GM18861 (cell line): ENCODE results near the gene PLCD1.
"Not testable (repeated sequence)": the region's sequence is repeated elsewhere in the genome, so short reads cannot be mapped to it uniquely, and the experiment has no call there.

Experiments used
- ATAC-seq: cut with Tn5 transposase; IDR thresholded peaks from one replicate; pipeline ENCODE4 v1.9.1; 2021; ENCODE audit not compliant: unreplicated experiment

PLCD1 gene

DNA sequence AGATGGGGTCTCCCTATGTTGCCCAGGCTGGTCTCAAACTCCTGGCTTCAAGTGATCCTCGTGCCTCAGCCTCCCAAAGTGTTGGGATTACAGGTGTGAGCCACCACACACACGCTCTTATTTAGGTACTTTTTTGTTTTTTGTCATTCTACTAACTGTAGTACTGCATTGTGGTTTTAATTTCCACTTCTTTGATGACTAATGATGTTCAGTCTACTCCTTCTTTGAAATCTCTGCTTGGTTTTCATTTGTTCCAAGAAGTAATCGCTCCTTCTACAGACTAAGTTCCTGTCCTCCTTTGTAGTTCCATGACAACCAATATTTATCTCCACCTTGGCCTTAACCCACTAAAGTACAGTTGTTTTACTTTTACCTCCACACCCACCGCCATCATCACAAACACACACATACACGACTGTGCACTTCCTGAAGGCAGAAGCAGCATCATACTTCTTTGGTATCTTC, 9.0 kb upstream of the PLCD1 start:
- ATAC-seq, result no peak

DNA sequence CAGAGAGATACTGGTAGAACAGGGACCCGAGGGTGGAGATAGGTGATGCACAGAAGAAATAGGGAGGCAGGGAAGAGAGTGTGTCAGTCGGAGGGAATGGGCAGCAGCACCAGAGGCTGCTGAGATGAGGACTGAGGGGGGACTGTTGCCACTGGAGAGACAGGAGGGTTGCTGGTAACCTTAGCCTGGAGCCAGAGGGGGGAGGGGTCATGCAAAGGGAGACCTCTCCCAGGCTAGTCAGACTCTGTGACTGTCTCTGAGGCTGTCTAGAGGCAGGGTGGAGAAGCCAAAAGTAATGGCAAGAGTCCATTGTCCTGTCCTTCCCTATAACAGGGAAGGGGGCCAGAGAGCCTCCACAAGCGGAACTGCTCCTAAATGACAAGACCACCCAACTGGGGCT, 7.5 kb upstream of the PLCD1 start:
- no peak for ATAC-seq

DNA sequence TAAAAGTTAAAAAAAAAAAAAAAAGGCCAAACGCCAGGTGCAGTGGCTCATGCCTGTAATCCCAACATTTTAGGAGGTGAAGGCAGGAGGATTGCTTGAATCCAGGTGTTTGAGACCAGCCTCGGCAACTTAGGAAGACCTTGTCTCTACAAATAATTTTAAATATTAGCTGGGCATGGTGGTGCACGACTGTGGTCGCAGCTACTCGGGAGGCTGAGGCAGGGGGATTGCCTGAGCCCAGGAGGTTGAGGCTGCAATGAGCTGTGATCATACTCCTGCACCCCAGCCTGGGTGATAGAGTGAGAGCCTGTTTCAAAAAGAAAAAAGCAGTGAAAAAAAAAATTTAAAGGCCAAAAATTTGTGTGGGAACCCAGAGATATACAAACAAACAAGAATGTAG, 6.8 kb upstream of the PLCD1 start:
- no peak for ATAC-seq

DNA sequence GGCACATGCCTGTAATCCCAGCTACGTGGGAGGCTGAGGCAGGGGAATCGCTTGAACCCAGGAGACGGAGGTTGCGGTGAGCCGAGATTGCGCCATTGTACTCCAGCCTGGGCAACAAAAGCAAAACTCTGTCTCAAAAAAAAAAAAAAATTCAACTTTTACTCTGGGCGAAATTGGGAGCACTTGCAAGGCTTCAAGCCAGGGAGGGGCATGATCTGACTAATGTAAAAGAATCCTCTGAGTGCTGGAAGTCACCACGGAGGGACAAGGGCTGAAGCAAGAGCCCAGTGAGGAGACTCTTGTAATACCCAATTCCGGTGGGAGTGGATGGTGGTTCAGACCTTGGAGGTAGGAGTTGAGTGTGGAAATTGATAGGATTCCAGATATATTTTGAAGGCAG, 4.9 kb upstream of the PLCD1 start:
- not testable (repeated sequence) for ATAC-seq

DNA sequence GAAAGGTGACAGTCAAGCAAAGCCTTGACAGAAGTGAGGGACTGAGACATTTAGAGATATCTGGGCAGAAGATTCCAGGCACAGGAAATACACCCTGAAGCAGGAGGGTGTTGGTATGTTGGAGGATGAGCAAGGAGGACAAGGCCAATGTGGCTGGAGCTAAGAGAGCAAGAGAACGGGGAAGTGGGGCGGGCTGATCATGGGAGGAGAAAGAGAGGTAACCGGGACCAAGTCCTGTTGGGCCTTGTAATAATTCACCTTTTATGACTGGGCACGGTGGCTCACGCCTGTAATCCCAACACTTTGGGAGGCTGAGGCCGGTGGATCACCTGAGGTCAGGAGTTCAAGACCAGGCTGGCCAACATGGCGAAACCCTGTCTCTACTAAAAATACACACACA, 4.1 kb upstream of the PLCD1 start:
- ATAC-seq, result not testable (repeated sequence)

DNA sequence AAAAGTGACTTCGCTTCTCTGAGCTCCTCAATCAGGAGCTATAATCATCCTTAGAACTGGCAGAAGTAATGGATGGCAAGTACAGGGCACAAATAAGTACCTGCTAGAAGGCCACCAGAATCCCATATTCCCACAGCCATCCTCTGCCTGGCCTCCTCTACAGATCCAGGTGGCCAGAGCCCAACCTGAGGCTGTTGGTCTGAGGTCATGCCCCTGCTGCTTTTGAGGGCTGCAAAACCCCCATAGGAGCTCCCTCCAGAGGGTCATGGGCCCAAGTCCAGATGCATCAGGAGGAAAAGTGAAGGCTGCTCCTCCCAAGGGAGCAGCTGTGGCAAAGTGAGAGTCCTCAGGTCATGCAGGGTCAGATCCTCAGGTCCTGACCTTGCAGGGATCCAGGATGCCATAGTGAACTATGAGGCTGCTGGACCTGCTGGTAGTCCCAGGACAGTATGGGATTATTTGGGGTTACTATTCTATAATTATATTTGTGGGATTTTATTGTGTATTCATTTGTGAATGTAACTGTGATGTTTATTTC, 3.0 kb upstream of the PLCD1 start:
- no peak for ATAC-seq

DNA sequence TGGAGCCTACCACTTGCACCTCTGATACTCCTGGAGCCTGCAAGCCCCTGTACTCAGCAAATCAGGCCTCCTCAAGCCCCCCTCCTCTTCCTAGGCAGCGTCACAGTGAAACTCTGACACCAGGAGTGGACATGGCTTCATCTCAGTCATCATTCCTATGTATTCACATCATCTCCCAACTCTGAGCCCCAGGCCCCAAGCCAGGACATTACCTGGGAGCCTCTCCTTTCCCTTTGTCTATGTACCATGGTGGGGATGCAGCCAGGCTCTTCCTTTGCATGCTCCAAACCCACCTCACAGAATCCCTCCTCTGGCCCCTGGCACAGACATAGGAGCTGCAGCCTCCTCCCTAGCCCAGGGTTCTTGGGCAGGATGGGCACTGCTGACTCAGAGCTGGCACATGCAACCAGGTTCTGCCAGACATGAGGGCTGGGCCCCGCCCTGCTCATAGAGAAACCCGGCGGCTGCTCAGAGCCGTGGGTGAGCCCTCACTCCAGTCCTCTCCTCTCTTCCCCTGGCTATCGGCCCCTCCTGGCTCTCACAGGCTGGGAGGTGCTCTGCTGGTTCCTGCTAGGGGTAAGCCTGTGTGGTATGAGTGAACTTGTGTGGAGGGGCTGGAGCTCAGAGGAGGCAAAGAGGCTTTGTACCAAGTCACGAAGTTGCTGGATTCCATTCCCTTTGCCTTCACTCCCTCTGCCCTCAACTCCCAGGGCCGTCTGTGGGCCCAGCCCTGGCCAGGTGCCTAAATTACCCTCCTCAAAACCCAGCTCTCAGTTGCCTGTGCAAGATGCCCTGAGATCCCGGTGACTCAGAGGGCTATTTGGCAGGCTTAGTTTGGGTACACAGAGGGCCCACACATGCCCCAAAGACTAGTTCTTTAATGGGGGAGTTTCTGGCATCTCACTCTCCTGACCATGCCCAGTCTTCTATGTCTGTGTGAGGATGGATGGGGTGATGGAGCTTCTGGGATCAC, 1.9 kb upstream of the PLCD1 start:
- no peak for ATAC-seq

DNA sequence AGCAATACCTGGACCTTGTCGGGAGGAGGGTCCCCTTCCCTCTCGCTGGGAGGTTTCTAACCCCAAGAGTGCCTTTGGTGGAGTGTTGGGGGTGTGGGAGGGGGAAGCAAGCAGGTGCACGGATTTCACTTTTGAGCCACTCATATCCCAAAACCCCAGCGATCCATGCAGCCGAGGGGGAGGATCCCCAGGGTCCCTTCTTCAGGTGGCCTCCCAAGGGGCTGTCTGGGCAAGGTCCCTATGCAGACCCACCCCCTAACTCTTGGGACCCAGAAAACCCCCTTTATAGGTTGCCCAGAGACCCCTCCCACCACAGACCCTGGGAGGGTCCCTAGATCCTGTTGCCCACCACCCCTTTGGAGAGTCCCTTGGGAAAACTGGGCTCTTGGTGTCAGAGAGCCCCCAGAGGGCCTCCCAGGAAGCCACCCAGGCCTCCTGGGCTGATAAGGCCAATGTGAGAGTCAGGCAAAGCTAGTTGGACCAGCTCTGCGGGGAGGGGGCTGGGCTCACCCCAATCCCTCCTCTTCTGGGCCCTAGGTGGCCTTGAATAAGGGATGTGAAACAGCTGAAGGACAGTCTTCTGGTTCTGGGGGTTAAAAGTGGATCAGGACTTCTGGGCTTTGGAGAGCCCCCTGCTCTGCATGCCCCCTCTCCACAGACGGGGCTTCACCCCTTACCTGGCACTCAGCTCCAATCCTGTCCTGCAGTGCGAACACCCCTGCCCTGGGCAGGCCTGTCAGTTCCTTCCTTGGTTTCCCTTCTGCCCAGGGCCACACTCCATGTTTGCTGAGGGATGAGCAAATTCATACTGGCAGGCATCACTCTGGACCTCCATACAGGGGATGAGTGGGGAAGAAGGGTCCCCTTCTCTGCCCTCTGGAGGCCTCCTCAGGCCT, 932 bp upstream of the PLCD1 start:
- no peak for ATAC-seq

DNA sequence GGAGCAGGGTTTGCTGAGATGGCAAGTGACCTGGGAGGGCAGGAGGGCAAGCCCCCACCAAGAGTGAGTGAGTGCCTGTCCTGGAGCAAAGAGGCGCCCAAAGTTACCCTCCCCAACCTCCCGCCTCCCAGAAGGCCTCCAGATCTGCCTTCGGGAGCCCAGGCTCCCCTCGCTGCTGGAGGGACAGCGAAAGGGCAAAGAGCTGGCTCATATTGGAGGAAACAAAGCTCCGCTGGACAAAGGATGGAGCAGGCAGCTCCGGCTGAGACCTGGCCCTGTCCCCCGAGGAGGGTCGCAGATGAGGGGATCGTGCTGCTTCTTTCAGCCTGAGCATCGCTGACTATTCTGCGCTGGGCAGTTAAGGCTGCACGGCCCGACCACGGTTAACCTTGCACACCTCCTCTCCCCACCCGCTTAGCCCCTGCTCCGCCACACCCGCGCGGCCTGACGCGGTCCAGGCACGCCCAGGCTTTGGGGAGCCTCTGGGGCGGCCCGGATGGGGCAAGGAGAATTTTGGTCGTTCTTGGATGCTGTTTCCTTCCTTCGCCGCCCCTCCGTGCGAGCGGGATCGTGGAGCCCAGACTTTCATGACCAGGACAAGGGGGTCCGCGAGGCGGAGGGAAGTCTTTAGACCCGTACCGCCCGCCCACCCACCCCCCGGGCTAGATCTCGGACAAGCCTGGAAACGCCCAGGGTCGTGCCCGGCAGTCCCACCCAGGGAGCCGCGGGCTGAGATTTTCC, 651 bp downstream of the PLCD1 start:
- ATAC-seq, result no peak

DNA sequence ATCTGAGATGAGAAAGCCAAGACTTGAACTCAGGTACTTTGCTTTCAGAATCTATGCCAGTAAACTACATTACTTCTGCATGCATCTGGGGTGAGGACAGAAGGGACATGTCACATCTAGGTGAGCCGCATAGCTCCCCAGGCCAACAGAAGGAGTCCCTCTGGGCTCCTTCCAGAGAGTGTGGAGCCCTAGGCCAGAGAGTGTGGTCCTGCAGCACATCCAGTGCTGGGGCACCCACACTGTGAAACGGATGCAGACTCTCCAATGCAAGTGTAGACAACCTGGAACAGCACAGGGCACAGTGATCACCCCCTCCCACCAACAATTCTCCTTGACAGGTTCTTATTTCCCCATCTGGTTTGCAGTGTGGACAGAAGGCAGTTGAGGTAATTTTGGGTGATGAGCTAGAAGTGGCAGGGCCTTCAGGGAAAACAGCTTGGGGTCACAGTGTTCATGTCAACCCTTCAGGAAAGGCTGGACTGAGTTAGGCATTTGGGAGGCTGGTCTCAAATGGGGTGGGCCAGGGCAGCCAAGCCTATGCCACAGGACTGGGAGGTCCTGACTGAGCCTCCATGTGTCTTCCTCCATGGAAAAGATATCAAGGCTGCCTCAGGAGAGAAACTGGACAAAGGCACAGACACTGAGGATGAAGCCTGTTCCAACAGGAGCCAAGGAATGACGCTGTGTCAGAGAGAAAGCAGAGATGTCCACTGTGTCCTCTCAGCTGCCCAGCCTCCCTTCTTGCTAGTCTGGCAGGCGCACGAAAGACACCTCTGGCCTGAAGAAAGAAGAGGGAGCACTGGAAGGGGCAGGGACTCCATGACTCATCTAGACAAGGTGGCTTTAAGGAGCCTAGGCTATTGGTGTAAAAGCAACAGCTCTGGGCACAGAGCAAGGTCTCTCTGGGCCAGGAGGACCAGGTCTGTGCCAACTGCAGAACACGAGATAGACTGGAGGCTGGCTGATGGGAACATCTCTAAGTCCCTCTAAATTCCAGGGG, 1.7 kb downstream of the PLCD1 start:
- no peak for ATAC-seq

DNA sequence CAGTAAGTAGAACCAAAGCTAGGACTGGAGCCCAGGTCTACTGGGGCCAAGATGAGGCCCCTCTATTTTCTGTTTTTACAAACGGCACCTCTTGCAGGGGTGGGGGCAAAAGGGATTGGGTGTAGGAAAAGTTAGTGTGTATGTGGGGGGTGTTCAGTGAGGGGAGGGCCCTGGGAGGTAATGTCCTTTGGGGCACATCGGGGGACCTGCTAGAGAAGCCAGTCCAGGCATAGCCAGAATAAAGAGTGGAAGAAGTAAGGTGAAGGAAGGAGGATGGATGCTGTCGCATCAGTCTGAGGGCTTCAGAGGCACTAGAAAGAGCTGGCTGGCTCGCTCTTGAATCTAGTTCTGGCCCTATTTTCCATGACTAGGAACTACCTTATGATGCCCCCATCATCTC, 2.6 kb downstream of the PLCD1 start:
- ATAC-seq, result no peak

DNA sequence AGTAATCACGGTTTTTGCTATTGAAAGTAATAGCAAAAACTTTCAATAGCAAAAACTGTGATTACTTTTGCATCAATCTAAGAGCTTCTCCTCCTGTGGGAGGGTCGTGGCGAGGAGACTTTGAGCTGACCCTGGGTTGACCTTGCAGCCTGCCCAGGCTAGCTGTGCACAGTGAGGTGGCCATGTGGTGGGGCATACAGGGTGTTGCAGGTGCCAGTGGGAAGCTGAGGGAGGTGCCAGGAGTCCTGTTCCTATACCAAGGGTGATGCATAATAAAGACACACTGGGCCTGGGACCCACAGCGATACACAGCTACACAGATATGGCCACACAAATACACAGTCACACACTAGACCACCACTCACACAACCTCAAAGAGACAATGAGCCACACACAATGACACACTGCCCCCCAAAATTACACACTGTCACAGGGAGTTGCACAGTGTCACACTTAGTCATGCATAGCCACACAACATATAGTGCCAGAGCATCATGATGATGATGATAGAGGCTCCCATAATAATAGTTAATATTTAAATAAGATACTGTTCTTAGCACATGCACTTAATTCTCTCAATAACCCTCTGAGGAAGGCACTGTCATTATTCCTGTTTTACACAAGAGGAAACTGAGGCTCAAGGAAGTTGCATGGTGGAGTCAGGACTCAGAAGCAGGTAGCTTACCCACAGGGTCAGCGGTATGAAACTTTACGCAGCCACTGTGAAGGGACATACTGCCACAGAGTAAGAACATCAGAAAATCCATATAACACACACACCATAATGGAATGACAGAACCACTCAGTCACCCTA, 6.3 kb downstream of the PLCD1 start:
- ATAC-seq, result no peak

DNA sequence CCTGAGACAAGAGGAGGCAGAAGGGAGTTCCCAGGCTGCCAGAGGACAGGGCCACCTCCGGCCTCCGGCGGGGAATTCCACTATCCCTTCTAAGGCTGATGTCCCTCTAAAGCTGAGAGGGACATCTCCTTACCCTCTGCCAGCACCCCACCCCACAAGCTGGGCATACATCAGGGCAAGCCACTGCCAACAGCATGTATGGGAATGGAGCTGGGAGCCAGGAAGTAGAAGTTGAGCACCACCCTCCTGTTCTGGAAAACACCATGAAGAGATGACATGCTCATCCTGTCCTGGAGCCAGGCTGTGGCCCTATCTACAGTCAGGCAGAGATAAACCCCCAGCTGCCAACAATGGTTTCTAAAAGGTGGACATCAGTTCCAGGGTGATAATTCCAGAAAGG, 7.1 kb downstream of the PLCD1 start:
- no peak for ATAC-seq

DNA sequence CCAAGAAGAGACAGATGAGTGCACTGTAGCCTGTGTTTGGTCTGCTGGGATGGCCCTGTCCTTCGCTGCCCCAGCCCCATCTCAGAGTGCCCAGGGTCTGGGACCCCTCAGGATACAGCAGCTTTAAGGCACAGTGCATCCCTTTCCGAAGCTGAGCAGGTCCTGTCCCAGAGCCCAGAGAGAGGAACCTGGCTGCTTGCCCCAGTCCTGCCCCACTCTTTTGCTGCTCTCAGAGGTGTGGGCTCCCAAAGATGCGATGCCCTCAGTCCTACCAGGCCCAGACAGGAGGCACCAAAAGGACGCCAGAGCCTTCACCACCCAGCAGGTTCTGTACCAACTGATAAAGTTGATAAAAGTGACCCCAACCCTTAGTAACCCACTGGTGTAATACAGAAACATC, 8.2 kb downstream of the PLCD1 start:
- no peak for ATAC-seq

DNA sequence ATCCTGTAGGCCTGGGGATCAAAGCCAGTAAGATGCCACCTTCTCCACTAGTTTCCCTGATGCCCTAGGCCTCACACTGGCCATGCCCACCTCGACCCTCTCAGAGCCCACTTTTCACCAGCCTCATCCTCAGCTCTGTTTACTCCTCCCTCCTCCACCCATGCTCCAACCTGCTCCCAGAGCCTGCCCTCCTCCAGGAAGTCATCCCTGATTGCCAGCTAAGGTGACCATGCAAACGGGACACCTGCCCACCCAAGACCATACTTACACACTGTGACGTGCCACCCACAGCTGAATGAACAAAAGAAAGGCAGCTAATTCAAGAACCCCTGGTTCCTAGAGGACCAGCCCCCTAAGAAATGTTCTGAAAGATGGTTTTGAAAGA, 9.1 kb downstream of the PLCD1 start:
- no peak for ATAC-seq

DNA sequence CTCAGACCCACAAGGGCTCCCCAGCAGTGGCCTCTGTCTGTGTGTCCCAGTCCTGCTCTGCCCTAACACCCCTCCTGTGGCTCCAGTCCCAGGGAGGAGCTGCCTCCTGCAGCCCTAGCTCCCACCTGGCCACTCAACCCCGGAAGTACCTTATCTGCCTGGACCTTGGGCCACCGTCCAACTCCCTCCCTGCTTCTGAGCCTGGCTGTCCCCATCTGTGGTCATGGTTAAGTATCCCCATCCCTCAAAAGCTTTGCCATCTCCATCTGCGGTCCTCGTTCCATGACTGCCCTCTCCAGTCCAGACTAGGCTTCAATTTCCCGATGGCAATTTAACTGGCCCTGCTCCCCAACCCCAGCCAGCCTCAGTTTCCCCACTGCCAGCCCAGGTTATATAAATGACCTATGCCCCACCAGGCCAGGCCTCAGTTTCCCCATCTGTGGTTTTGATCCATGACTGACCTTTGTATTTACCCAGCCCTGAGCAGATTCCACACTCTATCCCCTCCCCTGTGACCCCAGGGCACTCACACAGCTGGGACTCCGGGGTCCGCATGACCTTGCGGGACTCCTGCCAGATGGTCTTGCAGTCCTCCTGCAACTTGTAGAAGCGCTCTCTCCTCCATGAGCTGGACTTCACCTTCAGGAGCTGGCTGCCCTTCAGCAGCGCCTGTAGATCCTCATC, 9.6 kb downstream of the PLCD1 start:
- no peak for ATAC-seq

DNA sequence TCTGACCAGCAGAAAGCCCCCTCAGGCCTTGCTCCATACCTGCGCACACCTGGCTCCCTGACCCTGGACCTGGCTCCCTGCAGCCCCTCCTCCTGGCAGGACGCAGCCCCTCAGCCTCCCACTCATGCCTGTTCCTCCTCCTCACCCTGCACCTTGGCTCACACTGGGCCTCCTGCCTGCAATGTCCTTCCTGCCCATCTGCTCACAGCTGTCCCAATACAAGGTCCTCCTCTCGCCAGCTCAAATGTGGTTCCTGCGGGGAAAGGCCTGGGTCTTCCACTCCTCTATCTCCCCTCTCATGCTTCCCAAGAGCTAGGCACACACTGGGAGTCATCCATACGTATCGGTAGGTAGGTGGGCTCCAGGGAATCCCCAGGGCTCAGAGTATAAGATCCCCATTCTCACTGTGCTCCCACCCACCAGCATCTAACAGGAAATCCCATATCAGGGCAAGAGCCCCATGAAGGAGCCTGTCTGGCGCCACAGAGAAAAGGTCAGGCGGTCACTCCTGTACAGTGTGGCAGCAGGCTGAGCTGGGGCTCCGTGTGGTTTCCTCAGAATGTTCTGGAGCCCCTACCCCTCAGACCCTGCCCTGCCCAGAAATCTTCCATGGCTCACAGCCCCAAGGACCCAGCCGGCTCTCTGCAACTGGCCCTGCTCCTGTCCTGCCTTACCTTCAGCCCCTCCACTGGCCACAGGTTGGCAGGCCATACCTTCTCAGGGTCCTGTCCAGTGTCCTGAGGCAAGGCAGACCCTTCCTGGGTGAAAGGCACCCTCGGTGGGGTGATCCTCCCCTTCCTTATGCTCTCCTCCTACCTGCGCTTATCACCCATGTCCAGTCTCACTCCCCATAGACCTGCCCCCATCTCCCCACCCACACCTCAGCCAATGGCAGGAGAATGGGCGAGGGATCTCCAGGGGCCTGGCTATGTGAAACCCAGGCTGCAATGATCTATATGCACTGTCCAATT, 10.9 kb downstream of the PLCD1 start:
- ATAC-seq, result no peak
